ENCODE results near the gene TBC1D17.

DNA sequence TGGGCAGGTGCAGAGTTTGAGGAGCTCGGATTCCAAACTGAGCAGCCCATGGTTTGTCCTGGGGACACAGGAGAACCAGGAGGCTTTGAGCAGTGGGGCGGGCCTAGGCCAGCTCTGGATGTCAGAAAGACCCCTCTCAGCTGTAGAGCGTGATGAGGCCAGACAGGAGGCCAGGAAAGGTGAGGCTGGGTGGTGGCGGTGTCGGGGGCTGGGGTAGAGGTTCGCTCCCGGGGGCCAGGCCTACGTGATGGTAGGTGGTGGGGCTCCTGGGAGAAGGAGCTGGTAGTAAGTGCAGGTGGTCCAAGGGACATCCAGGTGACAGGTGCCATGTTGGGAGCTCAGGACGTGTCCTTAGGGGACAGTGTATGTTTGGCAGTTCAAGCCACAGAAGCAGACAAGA lies 40.1 kb upstream of the TBC1D17 start:
- TF ChIP-seq, protein P1, sequence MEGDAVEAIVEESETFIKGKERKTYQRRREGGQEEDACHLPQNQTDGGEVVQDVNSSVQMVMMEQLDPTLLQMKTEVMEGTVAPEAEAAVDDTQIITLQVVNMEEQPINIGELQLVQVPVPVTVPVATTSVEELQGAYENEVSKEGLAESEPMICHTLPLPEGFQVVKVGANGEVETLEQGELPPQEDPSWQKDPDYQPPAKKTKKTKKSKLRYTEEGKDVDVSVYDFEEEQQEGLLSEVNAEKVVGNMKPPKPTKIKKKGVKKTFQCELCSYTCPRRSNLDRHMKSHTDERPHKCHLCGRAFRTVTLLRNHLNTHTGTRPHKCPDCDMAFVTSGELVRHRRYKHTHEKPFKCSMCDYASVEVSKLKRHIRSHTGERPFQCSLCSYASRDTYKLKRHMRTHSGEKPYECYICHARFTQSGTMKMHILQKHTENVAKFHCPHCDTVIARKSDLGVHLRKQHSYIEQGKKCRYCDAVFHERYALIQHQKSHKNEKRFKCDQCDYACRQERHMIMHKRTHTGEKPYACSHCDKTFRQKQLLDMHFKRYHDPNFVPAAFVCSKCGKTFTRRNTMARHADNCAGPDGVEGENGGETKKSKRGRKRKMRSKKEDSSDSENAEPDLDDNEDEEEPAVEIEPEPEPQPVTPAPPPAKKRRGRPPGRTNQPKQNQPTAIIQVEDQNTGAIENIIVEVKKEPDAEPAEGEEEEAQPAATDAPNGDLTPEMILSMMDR (conservative IDR thresholded peaks at IDR 0.05; ENCODE audit: low read depth, low read length), result no peak
- TF ChIP-seq EZH2 (IDR thresholded peaks at IDR 0.05; ENCODE audit: low read length, unreplicated experiment) (no peak), EZH2phosphoT487 (IDR thresholded peaks at IDR 0.05; ENCODE audit: borderline replicate concordance, low read length) (no peak)

All from PC-3 (cell line).